DND-41 (cell line): Measurements from ENCODE around the gene PTH2.

Experiments
- ATAC-seq: fragments of 200-7000 bp; cut with Tn5 transposase; 3 replicates; pipeline ENCODE4 v1.9.1; 2021; ENCODE audit warnings: low read depth; ENCODE audit not compliant: insufficient read depth
- DNase-seq: peaks from one replicate; pipeline ENCODE4 v3.0.0-alpha.2; 2020
- H2AFZ ChIP-seq: 2 replicates; pipeline ENCODE4 v1.6.0; 2012; ENCODE audit warnings: low read depth, low read length
- H3K27ac ChIP-seq: 2 replicates; pipeline ENCODE4 v1.5.1; 2012; ENCODE audit warnings: low read length, inconsistent platforms
- H3K27me3 ChIP-seq: fragments of 200-600 bp; sonication (generic); 2 replicates; pipeline ENCODE4 v1.6.0; 2012; ENCODE audit warnings: low read length, mild to moderate bottlenecking, inconsistent platforms; ENCODE audit not compliant: insufficient read depth, poor library complexity
- H3K36me3 ChIP-seq: 2 replicates; pipeline ENCODE4 v1.5.1; 2012; ENCODE audit warnings: low read length, inconsistent platforms; ENCODE audit not compliant: insufficient read depth
- H3K4me1 ChIP-seq: 2 replicates; pipeline ENCODE4 v1.5.1; 2012; ENCODE audit warnings: mild to moderate bottlenecking, low read length; ENCODE audit not compliant: insufficient read depth
- H3K4me2 ChIP-seq: 2 replicates; pipeline ENCODE4 v1.6.0; 2012; ENCODE audit warnings: mild to moderate bottlenecking, moderate library complexity, low read length, inconsistent platforms; ENCODE audit not compliant: insufficient read depth
- H3K4me3 ChIP-seq, 2 experiments: fragments of 200-600 bp in 1 of 2; shearing (Covaris generic) in 1 of 2; 2 replicates each; pipeline ENCODE4 v1.5.1; 2012 to 2016; ENCODE audit warnings: inconsistent platforms in 2 of 2, low read length in 2 of 2, mild to moderate bottlenecking in 2 of 2, low read depth in 1 of 2, moderate library complexity in 1 of 2
- H3K79me2 ChIP-seq: 2 replicates; pipeline ENCODE4 v1.6.0; 2012; ENCODE audit warnings: low read length, inconsistent platforms; ENCODE audit not compliant: insufficient read depth
- H3K9ac ChIP-seq: 2 replicates; pipeline ENCODE4 v1.6.0; 2012; ENCODE audit warnings: low read depth, mild to moderate bottlenecking, inconsistent platforms, low read length, moderate library complexity
- H3K9me3 ChIP-seq: 2 replicates; pipeline ENCODE4 v1.5.1; 2012; ENCODE audit warnings: low read length, moderate library complexity, mild to moderate bottlenecking, inconsistent platforms; ENCODE audit not compliant: insufficient read depth, severe bottlenecking
- H4K20me1 ChIP-seq: 2 replicates; pipeline ENCODE4 v1.6.0; 2012; ENCODE audit warnings: low read length; ENCODE audit not compliant: insufficient read depth
- EZH2 ChIP-seq: IDR thresholded peaks from 3 replicates; pipeline ENCODE4 v1.6.1; 2012; ENCODE audit warnings: borderline replicate concordance, low read depth, mild to moderate bottlenecking, moderate library complexity, low read length, inconsistent platforms; ENCODE audit not compliant: severe bottlenecking
- TF ChIP-seq, protein P1 (sequence below): IDR thresholded peaks from 2 replicates; pipeline ENCODE4 v1.5.1; 2012; ENCODE audit warnings: borderline replicate concordance, low read length, moderate library complexity, mild to moderate bottlenecking; ENCODE audit not compliant: poor library complexity, severe bottlenecking; ENCODE audit errors: extremely low read depth

PTH2 gene

DNA sequence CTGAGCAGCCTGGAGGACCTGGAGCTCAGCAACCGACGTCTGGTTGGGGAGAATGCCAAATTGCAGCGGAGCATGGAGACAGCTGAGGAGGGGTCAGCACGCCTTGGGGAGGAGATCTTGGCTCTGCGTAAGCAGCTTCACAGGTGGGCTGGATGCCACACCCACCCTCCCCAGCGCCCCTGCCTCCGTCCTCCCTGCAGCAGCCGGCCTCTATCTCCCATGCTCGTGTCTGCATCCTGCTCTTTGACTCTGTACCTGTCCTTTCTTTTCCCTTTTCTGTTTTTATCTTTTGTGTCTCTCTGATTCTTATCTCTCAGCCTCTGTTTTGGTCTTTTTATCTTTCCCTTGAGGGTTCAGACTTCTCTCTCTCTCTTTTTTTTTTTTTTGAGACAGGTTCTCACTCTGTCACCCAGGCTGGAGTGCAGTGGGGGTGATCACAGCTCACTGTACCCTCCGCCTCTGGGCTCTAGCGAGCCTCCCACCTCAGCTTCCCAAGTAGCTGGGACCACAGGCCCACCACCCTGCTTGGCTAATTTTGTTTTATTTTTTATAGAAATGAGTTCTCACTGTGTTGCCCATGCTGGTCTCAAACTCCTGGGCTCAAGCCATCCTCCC is 25.1 kb downstream of the PTH2 start:
- Histone ChIP-seq H3K27ac (no peak overlapping the region), H4K20me1 (no peaks in the 10 kb centered on the region), H3K9ac (no peak overlapping the region), H3K4me2 (no peak overlapping the region), H3K36me3 (no peaks in the 10 kb centered on the region), H3K27me3 (no peaks in the 10 kb centered on the region), H3K79me2 (no peaks in the 10 kb centered on the region), H3K4me1 (no peaks in the 10 kb centered on the region), H3K4me3 (no peak overlapping the region), H2AFZ (no peak overlapping the region), H3K9me3 (no peaks in the 10 kb centered on the region)
- TF ChIP-seq EZH2 = no peak
- TF ChIP-seq, protein P1, sequence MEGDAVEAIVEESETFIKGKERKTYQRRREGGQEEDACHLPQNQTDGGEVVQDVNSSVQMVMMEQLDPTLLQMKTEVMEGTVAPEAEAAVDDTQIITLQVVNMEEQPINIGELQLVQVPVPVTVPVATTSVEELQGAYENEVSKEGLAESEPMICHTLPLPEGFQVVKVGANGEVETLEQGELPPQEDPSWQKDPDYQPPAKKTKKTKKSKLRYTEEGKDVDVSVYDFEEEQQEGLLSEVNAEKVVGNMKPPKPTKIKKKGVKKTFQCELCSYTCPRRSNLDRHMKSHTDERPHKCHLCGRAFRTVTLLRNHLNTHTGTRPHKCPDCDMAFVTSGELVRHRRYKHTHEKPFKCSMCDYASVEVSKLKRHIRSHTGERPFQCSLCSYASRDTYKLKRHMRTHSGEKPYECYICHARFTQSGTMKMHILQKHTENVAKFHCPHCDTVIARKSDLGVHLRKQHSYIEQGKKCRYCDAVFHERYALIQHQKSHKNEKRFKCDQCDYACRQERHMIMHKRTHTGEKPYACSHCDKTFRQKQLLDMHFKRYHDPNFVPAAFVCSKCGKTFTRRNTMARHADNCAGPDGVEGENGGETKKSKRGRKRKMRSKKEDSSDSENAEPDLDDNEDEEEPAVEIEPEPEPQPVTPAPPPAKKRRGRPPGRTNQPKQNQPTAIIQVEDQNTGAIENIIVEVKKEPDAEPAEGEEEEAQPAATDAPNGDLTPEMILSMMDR = no peak
- ATAC-seq = no peak
- no peak for DNase-seq

DNA sequence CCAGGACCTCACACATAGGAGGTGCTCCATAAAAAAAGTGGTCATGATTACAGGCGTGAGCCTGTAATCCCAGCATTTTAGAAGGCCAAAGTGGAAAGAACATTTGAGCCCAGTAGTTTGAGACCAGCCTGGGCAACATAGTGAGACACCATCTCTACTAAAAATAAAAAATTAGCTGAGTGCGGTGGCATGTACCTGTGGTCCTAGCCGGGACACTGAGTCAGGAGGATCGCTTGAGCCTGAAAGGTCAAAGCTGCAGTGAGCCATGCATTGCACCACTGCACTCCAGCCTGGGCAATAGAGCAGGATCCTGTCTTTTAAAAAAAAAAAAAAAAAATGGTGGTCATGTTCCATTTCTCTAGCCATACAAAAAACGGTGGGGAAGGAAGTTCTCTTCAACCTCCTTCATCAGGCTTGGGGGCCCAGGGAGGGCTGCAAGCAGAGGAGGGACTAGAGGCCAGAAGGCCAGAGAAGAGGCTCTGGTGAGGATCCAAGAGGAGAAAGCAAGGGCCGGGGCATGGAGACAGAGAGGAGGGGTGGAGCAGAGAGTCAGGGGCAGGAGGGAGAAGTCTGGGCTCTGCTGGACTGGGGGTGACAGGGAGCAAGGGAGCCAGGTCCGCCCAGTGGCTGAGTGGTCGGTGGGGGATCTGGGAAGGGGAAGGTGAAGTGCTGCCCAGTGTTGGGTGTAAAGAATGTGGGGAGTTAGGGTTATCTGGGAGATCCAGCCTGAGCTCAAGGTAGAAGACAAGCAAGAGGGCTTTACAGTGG is 26.3 kb downstream of the PTH2 start:
- H3K27ac ChIP-seq = no peak overlapping the region
- no peaks in the 10 kb centered on the region for H3K9me3 ChIP-seq
- no peak overlapping the region for H3K4me3 ChIP-seq
- no peak for DNase-seq
- no peak overlapping the region for H2AFZ ChIP-seq
- no peak overlapping the region for H3K4me2 ChIP-seq
- no peak for ATAC-seq
- H3K4me1 ChIP-seq = no peaks in the 10 kb centered on the region
- H3K36me3 ChIP-seq = no peaks in the 10 kb centered on the region
- no peak for TF ChIP-seq EZH2
- TF ChIP-seq, protein P1 = no peak
- no peaks in the 10 kb centered on the region for H3K79me2 ChIP-seq
- H3K27me3 ChIP-seq = no peaks in the 10 kb centered on the region
- no peaks in the 10 kb centered on the region for H4K20me1 ChIP-seq
- no peak overlapping the region for H3K9ac ChIP-seq

DNA sequence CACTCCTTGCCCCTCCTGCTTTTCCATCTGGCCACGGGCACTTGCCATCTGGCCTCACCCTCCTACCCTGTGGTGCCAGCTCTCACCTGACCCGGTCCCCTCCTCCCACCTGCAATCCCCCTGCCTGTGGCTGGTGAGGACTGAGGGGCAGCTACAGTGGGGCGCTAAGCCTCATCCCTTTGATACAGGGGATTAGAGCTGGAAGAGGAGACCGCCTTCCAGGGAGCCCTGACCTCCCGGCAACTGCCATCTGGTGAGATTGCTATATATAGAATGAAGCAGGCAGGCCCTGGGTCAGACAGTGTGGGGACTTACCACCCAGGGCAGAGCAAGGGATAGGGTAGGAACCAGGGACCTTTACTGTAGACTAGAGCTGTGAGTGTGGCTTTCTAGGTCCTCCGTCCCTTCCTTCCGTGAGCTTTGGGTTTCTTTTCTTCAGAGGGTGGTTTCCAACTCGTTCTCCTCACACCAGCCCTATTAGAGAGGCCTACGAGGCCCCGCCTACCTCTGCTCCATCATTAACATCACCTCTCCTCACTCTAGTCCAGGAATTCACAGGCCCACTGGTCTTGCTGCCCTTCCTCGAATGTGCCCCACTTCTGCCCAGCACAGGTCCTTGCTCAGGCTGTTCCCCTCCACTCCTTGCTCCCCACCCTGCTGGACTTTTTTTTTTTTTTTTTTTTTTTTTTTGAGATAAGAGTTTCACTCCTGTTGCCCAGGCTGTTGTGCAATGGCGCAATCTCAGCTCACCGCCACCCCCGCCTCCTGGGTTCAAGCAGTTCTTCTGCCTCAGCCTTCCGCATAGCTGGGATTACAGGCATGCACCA is 27.4 kb downstream of the PTH2 start:
- no peaks in the 10 kb centered on the region for H4K20me1 ChIP-seq
- no peaks in the 10 kb centered on the region for H3K27me3 ChIP-seq
- H3K4me2 ChIP-seq = no peak overlapping the region
- no peaks in the 10 kb centered on the region for H3K4me1 ChIP-seq
- no peak overlapping the region for H3K4me3 ChIP-seq
- no peak for TF ChIP-seq EZH2
- TF ChIP-seq, protein P1 = no peak
- no peak overlapping the region for H2AFZ ChIP-seq
- H3K27ac ChIP-seq = no peak overlapping the region
- H3K36me3 ChIP-seq = no peaks in the 10 kb centered on the region
- no peaks in the 10 kb centered on the region for H3K9me3 ChIP-seq
- H3K79me2 ChIP-seq = no peaks in the 10 kb centered on the region
- ATAC-seq (no peak), DNase-seq (no peak)
- no peak overlapping the region for H3K9ac ChIP-seq
